ENCODE results near the gene BMPR1A. TPM values are rescaled to one million over a fixed set of nuclear protein-coding genes. Genes with fewer than 3 reads are reported as not detected.

BMPR1A gene
- total RNA-seq, 2 donors from 2014 or later = 53.9 to 58.1 TPM

GRCh38 chr10:86871563-86872183, 115.3 kb downstream of the BMPR1A start:
- H3K36me3 ChIP-seq = no peaks in the 10 kb centered on the region
- H3K27me3 ChIP-seq (replicated peaks; ENCODE audit: insufficient read depth) = no peaks in the 10 kb centered on the region
- intact Hi-C loops (cut with DNase I) = no loop called here
- H3K9me3 ChIP-seq = no peaks in the 10 kb centered on the region
- H3K4me1 ChIP-seq (replicated peaks) = no peaks in the 10 kb centered on the region
- WGBS = 87% methylated on average over 5 of the region's 5 CpGs
- no peak overlapping the region for H3K4me3 ChIP-seq
- TF ChIP-seq CTCF (IDR thresholded peaks at IDR 0.05) = no peak
- TF ChIP-seq POLR2A (IDR thresholded peaks at IDR 0.05) = no peak
- TF ChIP-seq POLR2AphosphoS5 (IDR thresholded peaks at IDR 0.05) = no peak
- no peak for DNase-seq (ENCODE audit: low spot score)
- no peak overlapping the region for H3K27ac ChIP-seq

DNA sequence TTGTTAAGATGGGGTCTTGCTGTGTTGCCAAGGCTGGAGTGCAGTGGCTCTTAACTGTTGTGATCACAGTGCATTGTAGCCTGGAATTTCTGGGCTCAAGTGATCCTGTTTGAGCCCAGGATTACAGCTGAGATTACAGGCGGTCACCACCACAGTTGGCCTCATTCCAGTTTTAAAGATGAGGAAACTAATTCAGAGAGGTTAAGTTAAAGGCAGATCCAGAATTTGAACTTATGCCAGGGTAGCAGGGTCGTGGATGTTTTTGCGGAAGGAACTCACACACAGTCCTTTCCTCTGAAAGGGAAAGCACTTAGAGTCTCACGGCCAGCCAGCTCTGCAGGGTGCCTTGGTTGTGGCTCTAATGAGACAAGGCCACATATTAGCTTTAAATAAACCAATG, 116.3 kb downstream of the BMPR1A start:
- Histone ChIP-seq H3K4me1 (replicated peaks) (no peaks in the 10 kb centered on the region), H3K9me3 (no peaks in the 10 kb centered on the region), H3K27ac (no peak overlapping the region), H3K4me3 (no peak overlapping the region), H3K27me3 (replicated peaks; ENCODE audit: insufficient read depth) (no peaks in the 10 kb centered on the region), H3K36me3 (no peaks in the 10 kb centered on the region)
- 56% methylated on average over 4 of the region's 4 CpGs for WGBS
- intact Hi-C loops (cut with DNase I) = no loop called here
- DNase-seq (ENCODE audit: low spot score) = no peak
- TF ChIP-seq POLR2AphosphoS5 (IDR thresholded peaks at IDR 0.05) (no peak), CTCF (IDR thresholded peaks at IDR 0.05) (no peak)

- Histone ChIP-seq H3K27ac (no peak overlapping the region), H3K4me1 (replicated peaks) (peaks cover 2% of the 10 kb centered on the region)
- whole genome bisulfite sequencing = 89% methylated on average over 2 of the region's 2 CpGs
These were observed 120.3 kb downstream of the BMPR1A start for GRCh38 chr10:86876748-86877147.

DNA sequence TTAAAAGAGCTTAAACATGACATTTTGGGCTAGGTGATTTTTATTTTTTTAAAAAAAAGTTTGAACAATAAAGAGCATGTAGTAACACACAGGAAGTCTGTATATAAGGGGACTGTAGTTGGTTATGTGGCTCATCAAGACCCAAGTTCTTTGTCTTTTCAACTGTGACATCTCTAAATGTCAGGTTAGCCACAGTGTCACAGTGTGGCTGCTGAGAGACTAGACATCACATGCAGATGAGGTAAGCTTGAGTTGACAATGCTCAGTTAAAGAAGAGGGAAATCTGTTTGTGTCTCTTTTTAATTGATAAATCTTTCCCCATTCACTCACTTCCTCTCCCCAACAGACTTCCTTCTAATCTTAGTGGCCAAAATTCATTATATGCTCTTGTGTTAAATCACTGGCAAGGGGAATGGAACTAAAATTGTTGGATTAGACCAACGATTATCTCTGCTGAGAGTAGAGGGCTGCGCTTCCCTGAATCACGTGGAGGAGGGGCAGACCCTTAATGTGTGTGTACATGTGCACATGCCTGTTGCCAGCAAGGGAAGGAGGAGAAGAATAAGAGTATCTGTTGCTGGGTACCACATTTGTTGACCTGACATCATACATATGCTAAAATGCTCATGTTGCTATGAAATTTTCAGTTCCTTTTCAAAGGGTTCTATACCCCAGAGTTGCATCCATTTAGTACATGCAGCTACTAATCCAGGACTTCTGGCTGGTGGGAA, 122.7 kb downstream of the BMPR1A start:
- Histone ChIP-seq H3K27ac (no peak overlapping the region), H3K4me1 (replicated peaks) (peaks cover 2% of the 10 kb centered on the region), H3K36me3 (no peaks in the 10 kb centered on the region), H3K9me3 (no peaks in the 10 kb centered on the region), H3K27me3 (replicated peaks; ENCODE audit: insufficient read depth) (no peaks in the 10 kb centered on the region), H3K4me3 (no peak overlapping the region)
- no peak for DNase-seq (ENCODE audit: low spot score)
- 80% methylated on average over 3 of the region's 3 CpGs for WGBS
- TF ChIP-seq POLR2A (IDR thresholded peaks at IDR 0.05) (no peak), CTCF (IDR thresholded peaks at IDR 0.05) (no peak), POLR2AphosphoS5 (IDR thresholded peaks at IDR 0.05) (no peak)
- intact Hi-C loops (cut with DNase I) = no loop called here

More at GRCh38 chr10:86876748-86877147, 120.3 kb downstream of the BMPR1A start:
- Histone ChIP-seq H3K4me3 (no peak overlapping the region), H3K36me3 (no peaks in the 10 kb centered on the region), H3K27me3 (replicated peaks; ENCODE audit: insufficient read depth) (no peaks in the 10 kb centered on the region), H3K9me3 (no peaks in the 10 kb centered on the region)
- intact Hi-C loops (cut with DNase I) = no loop called here
- DNase-seq (ENCODE audit: low spot score) = no peak
- no peak for TF ChIP-seq POLR2A (IDR thresholded peaks at IDR 0.05)
- no peak for TF ChIP-seq POLR2AphosphoS5 (IDR thresholded peaks at IDR 0.05)

GRCh38 chr10:86880971-86881370, 124.6 kb downstream of the BMPR1A start:
- WGBS = 95% methylated on average over 4 of the region's 4 CpGs
- no peak overlapping the region for H3K27ac ChIP-seq
- DNase-seq (ENCODE audit: low spot score) = no peak

More at GRCh38 chr10:86880971-86881370, 124.6 kb downstream of the BMPR1A start:
- H3K27me3 ChIP-seq (replicated peaks; ENCODE audit: insufficient read depth) = no peaks in the 10 kb centered on the region
- H3K36me3 ChIP-seq = no peaks in the 10 kb centered on the region
- no peak for TF ChIP-seq CTCF (IDR thresholded peaks at IDR 0.05)
- TF ChIP-seq POLR2AphosphoS5 (IDR thresholded peaks at IDR 0.05) = no peak
- no peak for TF ChIP-seq POLR2A (IDR thresholded peaks at IDR 0.05)
- H3K4me1 ChIP-seq (replicated peaks) = peaks cover 2% of the 10 kb centered on the region
- intact Hi-C loops (cut with DNase I) = no loop called here
- no peaks in the 10 kb centered on the region for H3K9me3 ChIP-seq
- H3K4me3 ChIP-seq = no peak overlapping the region
